H9 (cell line): ENCODE measurements around the gene RPEL1. TPM values are rescaled to one million over a fixed set of nuclear protein-coding genes. Genes with fewer than 3 reads are reported as not detected.

Experiments
- DNase-seq: peaks from one replicate; pipeline ENCODE4 v3.0.0-alpha.2; 2017
- H2AFZ ChIP-seq: one replicate; pipeline ENCODE4 v1.6.1; 2013; ENCODE audit warnings: mild to moderate bottlenecking, low read length, control low read depth, moderate library complexity
- H2AK5ac ChIP-seq: 2 replicates; pipeline ENCODE4 v1.6.1; 2013; ENCODE audit warnings: low read length, control low read depth, mixed read lengths; ENCODE audit not compliant: insufficient read length
- H2BK120ac ChIP-seq: one replicate; pipeline ENCODE4 v1.6.1; 2013; ENCODE audit warnings: low read depth, mild to moderate bottlenecking, low read length, control low read depth, inconsistent platforms; ENCODE audit not compliant: poor library complexity, severe bottlenecking
- H2BK12ac ChIP-seq: 2 replicates; pipeline ENCODE4 v1.6.1; 2013; ENCODE audit warnings: low read length, control low read depth, mixed read lengths, low read depth; ENCODE audit not compliant: insufficient read length
- H2BK15ac ChIP-seq: 2 replicates; pipeline ENCODE4 v1.6.1; 2013; ENCODE audit warnings: low read depth, low read length, control low read depth
- H2BK20ac ChIP-seq: one replicate; pipeline ENCODE4 v1.6.1; 2013; ENCODE audit warnings: low read depth, mild to moderate bottlenecking, low read length, control low read depth, inconsistent platforms; ENCODE audit not compliant: poor library complexity, severe bottlenecking
- H2BK5ac ChIP-seq: 2 replicates; pipeline ENCODE4 v1.6.1; 2013; ENCODE audit warnings: low read length, control low read depth, mixed read lengths; ENCODE audit not compliant: insufficient read length
- H3K14ac ChIP-seq: 2 replicates; pipeline ENCODE4 v1.6.1; 2013; ENCODE audit warnings: low read length, control low read depth; ENCODE audit not compliant: insufficient read depth
- H3K18ac ChIP-seq: 2 replicates; pipeline ENCODE4 v1.6.1; 2013; ENCODE audit warnings: low read depth, mild to moderate bottlenecking, mixed read lengths, low read length, control low read depth; ENCODE audit not compliant: insufficient read length
- H3K23ac ChIP-seq: 2 replicates; pipeline ENCODE4 v1.6.1; 2013; ENCODE audit warnings: low read length, control low read depth, mixed read lengths, low read depth; ENCODE audit not compliant: insufficient read length
- H3K23me2 ChIP-seq: 2 replicates; pipeline ENCODE4 v1.6.1; 2013; ENCODE audit warnings: low read depth, mild to moderate bottlenecking, mixed read lengths, low read length, control low read depth; ENCODE audit not compliant: insufficient read length, poor library complexity, severe bottlenecking
- H3K27ac ChIP-seq: 2 replicates; pipeline ENCODE4 v1.5.1; 2013; ENCODE audit warnings: low read length, control low read depth, mixed read lengths, low read depth; ENCODE audit not compliant: insufficient read length
- H3K27me3 ChIP-seq: 2 replicates; pipeline ENCODE4 v1.6.1; 2013; ENCODE audit warnings: low read length, control low read depth, inconsistent platforms; ENCODE audit not compliant: insufficient read depth
- H3K4ac ChIP-seq: 2 replicates; pipeline ENCODE4 v1.6.1; 2013; ENCODE audit warnings: low read depth, mild to moderate bottlenecking, control low read depth, inconsistent platforms, low read length, moderate library complexity
- H3K4me1 ChIP-seq: 2 replicates; pipeline ENCODE4 v1.6.1; 2013; ENCODE audit warnings: low read length, control low read depth, inconsistent platforms; ENCODE audit not compliant: insufficient read depth
- H3K4me2 ChIP-seq: 2 replicates; pipeline ENCODE4 v1.6.1; 2013; ENCODE audit warnings: low read length, control low read depth, mixed read lengths; ENCODE audit not compliant: insufficient read length, insufficient read depth
- H3K56ac ChIP-seq: 2 replicates; pipeline ENCODE4 v1.6.1; 2013; ENCODE audit warnings: low read depth, mild to moderate bottlenecking, mixed read lengths, low read length, control low read depth; ENCODE audit not compliant: insufficient read length
- H3K79me1 ChIP-seq: 2 replicates; pipeline ENCODE4 v1.6.1; 2013; ENCODE audit warnings: low read depth, mild to moderate bottlenecking, moderate library complexity, low read length, control low read depth, inconsistent platforms; ENCODE audit not compliant: insufficient read depth, poor library complexity, severe bottlenecking
- H3K79me2 ChIP-seq: 2 replicates; pipeline ENCODE4 v1.6.1; 2013; ENCODE audit warnings: low read length, control low read depth, inconsistent platforms; ENCODE audit not compliant: insufficient read depth
- H3K9ac ChIP-seq: 2 replicates; pipeline ENCODE4 v1.6.1; 2013; ENCODE audit warnings: low read length, control low read depth, mixed read lengths; ENCODE audit not compliant: insufficient read length; ENCODE audit errors: extremely low read depth
- H3K9me3 ChIP-seq: one replicate; pipeline ENCODE4 v1.6.1; 2013; ENCODE audit warnings: low read depth, low read length, inconsistent platforms; ENCODE audit not compliant: control insufficient read depth
- H3T11ph ChIP-seq: one replicate; pipeline ENCODE4 v1.6.1; 2013; ENCODE audit warnings: mild to moderate bottlenecking, low read length, control low read depth, inconsistent platforms
- H4K20me1 ChIP-seq: one replicate; pipeline ENCODE4 v1.6.1; 2013; ENCODE audit not compliant: control insufficient read depth, insufficient read length, insufficient read depth
- H4K5ac ChIP-seq: 2 replicates; pipeline ENCODE4 v1.6.1; 2013; ENCODE audit warnings: low read depth, mild to moderate bottlenecking, mixed read lengths, low read length, control low read depth; ENCODE audit not compliant: insufficient read length
- H4K8ac ChIP-seq: replicated peaks from 2 replicates; pipeline ENCODE4 v1.6.1; 2013; ENCODE audit warnings: low read length, control low read depth, mixed read lengths, low read depth; ENCODE audit not compliant: insufficient read length
- H4K91ac ChIP-seq: 2 replicates; pipeline ENCODE4 v1.6.1; 2013; ENCODE audit warnings: low read depth, mild to moderate bottlenecking, moderate library complexity, mixed read lengths, low read length, control low read depth; ENCODE audit not compliant: insufficient read length
- H3K27ac Mint-ChIP-seq, 3 experiments: 2 replicates in 2 of 3; 3 replicates in 1 of 3; pipeline ENCODE4 v1.8.0; 2020 to 2021; ENCODE audit warnings: mixed read lengths in 3 of 3, mild to moderate bottlenecking in 1 of 3, moderate library complexity in 1 of 3
- H3K27me3 Mint-ChIP-seq: 2 replicates; pipeline ENCODE4 v1.8.0; 2021; ENCODE audit warnings: low read depth, mild to moderate bottlenecking, moderate library complexity, mixed read lengths
- H3K36me3 Mint-ChIP-seq, 3 experiments: 2 replicates in 2 of 3; 3 replicates in 1 of 3; pipeline ENCODE4 v1.8.0; 2020 to 2021; ENCODE audit warnings: low read depth in 3 of 3, mixed read lengths in 3 of 3; ENCODE audit not compliant: insufficient read depth in 1 of 3
- H3K4me1 Mint-ChIP-seq, 2 experiments: 2 replicates each; pipeline ENCODE4 v1.8.0; 2020; ENCODE audit warnings: mixed read lengths in 2 of 2
- H3K4me3 Mint-ChIP-seq, 2 experiments: 2 replicates in 1 of 2; 3 replicates in 1 of 2; pipeline ENCODE4 v1.8.0; 2020 to 2021; ENCODE audit warnings: mild to moderate bottlenecking in 2 of 2, mixed read lengths in 2 of 2, moderate library complexity in 1 of 2
- H3K9me3 Mint-ChIP-seq, 2 experiments: 2 replicates in 1 of 2; 3 replicates in 1 of 2; pipeline ENCODE4 v1.8.0; 2020; ENCODE audit warnings: mild to moderate bottlenecking in 2 of 2, mixed read lengths in 2 of 2, moderate library complexity in 1 of 2
- CTCF ChIP-seq: fragments of 200-600 bp; sonication (generic); conservative IDR thresholded peaks from 3 replicates; pipeline ENCODE4 v1.8.0; 2021; ENCODE audit warnings: antibody characterized with exemption, mild to moderate bottlenecking
- WGBS: extraction: QIAGEN DNeasy Blood & Tissue Kit; methylation state at CpG from one replicate; pipeline ENCODE4 v1.1.7; 2013; ENCODE audit warnings: missing lambda C conversion rate, low lambda C conversion rate, mixed read lengths; ENCODE audit not compliant: insufficient read length; ENCODE audit errors: extremely low coverage; 5-methylcytosine and 5-hydroxymethylcytosine counted together
- total RNA-seq: library from RNA; stranded (reverse); gene quantifications from 2 replicates; pipeline ENCODE4 v1.2.1, GENCODE V29; 2021

Gene RPEL1
- total RNA-seq, 1 experiment from 2014 or later = 0.13 TPM

DNA sequence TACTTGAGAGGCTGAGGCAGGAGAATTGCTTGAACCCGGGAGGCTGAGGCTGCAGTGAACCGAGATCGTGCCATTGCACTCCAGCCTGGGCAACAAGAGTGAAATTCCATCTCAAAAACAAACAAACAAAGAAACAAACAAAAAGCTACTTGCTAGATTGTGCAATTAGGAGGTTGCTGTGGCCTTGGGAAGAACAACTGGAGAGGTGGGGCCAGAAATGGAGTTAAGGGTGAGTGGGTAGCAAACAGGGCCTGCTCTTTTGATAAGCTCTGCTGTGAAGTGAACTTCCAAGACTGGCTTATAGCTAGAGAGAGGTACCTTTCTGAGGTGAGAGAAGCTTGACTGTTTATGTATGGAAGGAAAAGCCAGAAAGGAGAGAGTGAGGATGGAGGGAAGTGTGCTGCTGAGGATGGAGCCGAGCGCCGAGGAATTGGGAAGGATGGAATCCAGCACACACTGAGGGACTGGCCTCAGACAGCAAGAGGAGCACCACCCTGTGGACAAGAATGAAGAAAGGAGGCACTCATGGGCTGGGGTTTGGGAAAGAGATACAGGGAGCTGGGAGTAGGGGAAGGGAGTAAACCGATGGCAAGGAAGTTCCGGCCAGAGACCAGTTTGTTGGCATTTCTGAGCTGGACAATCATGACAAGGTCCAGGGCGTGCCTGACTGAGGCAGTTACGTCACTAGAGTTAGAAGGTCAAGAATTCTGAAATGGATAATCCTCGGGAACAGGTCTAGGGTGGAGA is 7.0 kb upstream of the RPEL1 start:
- Histone ChIP-seq H2BK5ac (no peak overlapping the region), H2BK120ac (no peak overlapping the region), H2AFZ (no peak overlapping the region), H3K79me2 (no peaks in the 10 kb centered on the region), H3K9me3 (no peaks in the 10 kb centered on the region), H3T11ph (no peak overlapping the region), H3K14ac (no peak overlapping the region), H4K91ac (no peak overlapping the region), H4K8ac (no peak overlapping the region), H3K56ac (no peak overlapping the region), H2BK20ac (no peak overlapping the region), H3K4me1 (0 out of 2 replicates have a peak, but pooled peaks cover 3% of the 10 kb centered on the region), H3K79me1 (no peaks in the 10 kb centered on the region), H2AK5ac (no peak overlapping the region), H3K4ac (no peak overlapping the region), H2BK15ac (no peak overlapping the region), H4K20me1 (no peaks in the 10 kb centered on the region), H2BK12ac (no peak overlapping the region), H3K27ac (no peak overlapping the region), H3K4me2 (no peak overlapping the region), H3K23me2 (no peaks in the 10 kb centered on the region), H3K23ac (no peak overlapping the region), H3K27me3 (no peaks in the 10 kb centered on the region), H4K5ac (no peak overlapping the region), H3K9ac (no peak overlapping the region), H3K18ac (no peak overlapping the region)
- WGBS = no CpG with 5 or more reads among the region's 11 CpGs
- no peak overlapping the region for H3K4me3 Mint-ChIP-seq
- TF ChIP-seq CTCF = peak; percentile 69
- H3K36me3 Mint-ChIP-seq = peaks cover 0 to 3% (median 0%) of the 10 kb centered on the region in 3 experiments; a peak in 1 of 7 replicates
- H3K27ac Mint-ChIP-seq = peak overlapping the region in 2 of 3 experiments; percentile 18 to 87; a peak in 5 of 7 replicates
- peaks cover 15 to 22% of the 10 kb centered on the region in 2 experiments for H3K4me1 Mint-ChIP-seq
- no peaks in the 10 kb centered on the region for H3K27me3 Mint-ChIP-seq
- peak; percentile 83 for DNase-seq
- no peaks in the 10 kb centered on the region; a peak in 1 of 5 replicates for H3K9me3 Mint-ChIP-seq
